Prostate gland (tissue), 2 donors: ENCODE results near the gene RPS14.

Source experiments
- POLR2A ChIP-seq: fragments of 450-650 bp; IDR thresholded peaks from one replicate; pipeline ENCODE4 v1.6.1; 2016; ENCODE audit warnings: antibody characterized with exemption, mild to moderate bottlenecking
- TF ChIP-seq, protein P1 (sequence below), 4 experiments: fragments of 200-600 bp in 2 of 4; fragments of 450-650 bp in 2 of 4; sonication (generic) in 2 of 4; IDR thresholded peaks; 1 replicate in 3 of 4; 2 replicates in 1 of 4; pipeline ENCODE4 v1.5.1; 2016 to 2019; ENCODE audit warnings: antibody characterized with exemption in 4 of 4, mild to moderate bottlenecking in 2 of 4, moderate library complexity in 2 of 4

DNA sequence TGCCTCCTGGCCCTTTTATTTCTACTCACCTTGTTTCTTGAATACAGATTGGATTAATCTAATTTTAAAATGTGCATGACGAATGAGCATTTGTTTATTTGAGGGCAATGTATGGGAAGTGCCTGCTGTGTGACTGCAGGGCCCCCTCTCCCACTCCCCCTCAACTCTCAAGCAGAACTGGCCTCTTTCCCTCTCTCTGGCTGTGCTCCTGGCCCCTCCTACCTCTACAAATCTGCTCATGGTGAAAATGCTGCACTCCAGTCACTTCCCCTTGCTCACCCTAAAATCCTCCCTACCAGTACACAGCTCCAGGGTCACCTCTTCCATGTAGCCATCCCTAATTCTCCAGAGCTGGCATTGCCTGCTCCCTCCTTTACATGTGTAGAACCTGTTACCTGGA, 41.2 kb upstream of the RPS14 start:
- TF ChIP-seq, protein P1, sequence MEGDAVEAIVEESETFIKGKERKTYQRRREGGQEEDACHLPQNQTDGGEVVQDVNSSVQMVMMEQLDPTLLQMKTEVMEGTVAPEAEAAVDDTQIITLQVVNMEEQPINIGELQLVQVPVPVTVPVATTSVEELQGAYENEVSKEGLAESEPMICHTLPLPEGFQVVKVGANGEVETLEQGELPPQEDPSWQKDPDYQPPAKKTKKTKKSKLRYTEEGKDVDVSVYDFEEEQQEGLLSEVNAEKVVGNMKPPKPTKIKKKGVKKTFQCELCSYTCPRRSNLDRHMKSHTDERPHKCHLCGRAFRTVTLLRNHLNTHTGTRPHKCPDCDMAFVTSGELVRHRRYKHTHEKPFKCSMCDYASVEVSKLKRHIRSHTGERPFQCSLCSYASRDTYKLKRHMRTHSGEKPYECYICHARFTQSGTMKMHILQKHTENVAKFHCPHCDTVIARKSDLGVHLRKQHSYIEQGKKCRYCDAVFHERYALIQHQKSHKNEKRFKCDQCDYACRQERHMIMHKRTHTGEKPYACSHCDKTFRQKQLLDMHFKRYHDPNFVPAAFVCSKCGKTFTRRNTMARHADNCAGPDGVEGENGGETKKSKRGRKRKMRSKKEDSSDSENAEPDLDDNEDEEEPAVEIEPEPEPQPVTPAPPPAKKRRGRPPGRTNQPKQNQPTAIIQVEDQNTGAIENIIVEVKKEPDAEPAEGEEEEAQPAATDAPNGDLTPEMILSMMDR (IDR thresholded peaks at IDR 0.05): no peak
- TF ChIP-seq POLR2A: no peak
